ENCODE measurements around the gene POU6F2. TPM values are rescaled to one million over a fixed set of nuclear protein-coding genes. Genes with fewer than 3 reads are reported as not detected.

The POU6F2 gene
- total and polyA plus RNA-seq, 5 donors from 2014 or later, result not detected

DNA sequence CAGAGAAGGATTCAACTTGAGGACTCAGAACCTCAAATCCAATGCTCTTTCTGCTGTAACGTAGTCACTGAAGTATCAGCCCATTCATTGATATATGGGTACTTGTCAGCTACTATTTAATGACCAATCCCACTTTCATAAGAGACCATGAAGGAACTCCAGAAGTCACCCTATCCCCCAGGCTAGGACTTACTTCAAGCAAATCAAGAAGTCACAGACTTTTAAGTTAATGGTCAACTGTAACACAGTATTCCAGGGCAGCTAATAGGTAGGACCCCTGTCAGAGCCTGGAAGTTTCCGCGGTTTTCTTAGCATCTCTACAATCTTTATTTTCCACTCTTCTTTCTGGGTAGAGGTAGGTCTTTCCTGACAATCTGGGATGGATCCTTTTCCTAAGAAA, 269.9 kb downstream of the POU6F2 start:
- H3K4me3 Mint-ChIP-seq, result no peak overlapping the region
- ATAC-seq (ENCODE audit: low read depth in 2 of 2), result no peak
- H3K27me3 Mint-ChIP-seq, result no peaks in the 10 kb centered on the region
- no peaks in the 10 kb centered on the region for H3K36me3 ChIP-seq (ENCODE audit: control insufficient read depth, insufficient read depth, low read length)
- DNase-seq, result no peak
- H3K4me1 ChIP-seq (ENCODE audit: control insufficient read depth, insufficient read depth, low read length, poor library complexity, severe bottlenecking), result no peaks in the 10 kb centered on the region
- no peak overlapping the region for H3K4me3 ChIP-seq (ENCODE audit: low read depth, low read length)
- peaks cover 0 to 1% (median 0%) of the 10 kb centered on the region in 7 donors for H3K9me3 Mint-ChIP-seq
- H3K27me3 ChIP-seq (ENCODE audit: control insufficient read depth, insufficient read depth, low read length), result no peaks in the 10 kb centered on the region
- no peak overlapping the region for H3K27ac ChIP-seq (ENCODE audit: insufficient read depth, low read length, poor library complexity, severe bottlenecking)
- no peaks in the 10 kb centered on the region for H3K36me3 Mint-ChIP-seq
- H3K9me3 ChIP-seq (ENCODE audit: control insufficient read depth in 2 of 2, low read length in 2 of 2), result no peaks in the 10 kb centered on the region
- no peak overlapping the region for H3K27ac Mint-ChIP-seq
- H3K4me1 Mint-ChIP-seq, result no peaks in the 10 kb centered on the region

GRCh38 chr7:39248041-39248691, 270.5 kb downstream of the POU6F2 start:
- Histone ChIP-seq H3K36me3 (ENCODE audit: control insufficient read depth, insufficient read depth, low read length) (no peaks in the 10 kb centered on the region), H3K27ac (ENCODE audit: insufficient read depth, low read length, poor library complexity, severe bottlenecking) (no peak overlapping the region), H3K27me3 (ENCODE audit: control insufficient read depth, insufficient read depth, low read length) (no peaks in the 10 kb centered on the region), H3K9me3 (ENCODE audit: control insufficient read depth in 2 of 2, low read length in 2 of 2) (no peaks in the 10 kb centered on the region), H3K4me3 (ENCODE audit: low read depth, low read length) (no peak overlapping the region), H3K4me1 (ENCODE audit: control insufficient read depth, insufficient read depth, low read length, poor library complexity, severe bottlenecking) (no peaks in the 10 kb centered on the region)
- H3K27me3 Mint-ChIP-seq, result no peaks in the 10 kb centered on the region
- H3K36me3 Mint-ChIP-seq, result no peaks in the 10 kb centered on the region
- no peak overlapping the region for H3K27ac Mint-ChIP-seq
- no peak for DNase-seq
- no peak overlapping the region for H3K4me3 Mint-ChIP-seq
- peaks cover 0 to 1% (median 0%) of the 10 kb centered on the region in 7 donors for H3K9me3 Mint-ChIP-seq
- no peaks in the 10 kb centered on the region for H3K4me1 Mint-ChIP-seq
- no peak for ATAC-seq (ENCODE audit: low read depth in 2 of 2)

GRCh38 chr7:39248692-39249090, 271.0 kb downstream of the POU6F2 start:
- no peak for DNase-seq
- no peaks in the 10 kb centered on the region for H3K4me1 ChIP-seq (ENCODE audit: control insufficient read depth, insufficient read depth, low read length, poor library complexity, severe bottlenecking)
- H3K27me3 ChIP-seq (ENCODE audit: control insufficient read depth, insufficient read depth, low read length), result no peaks in the 10 kb centered on the region
- no peak overlapping the region for H3K4me3 ChIP-seq (ENCODE audit: low read depth, low read length)
- ATAC-seq (ENCODE audit: low read depth in 2 of 2), result no peak
- H3K9me3 Mint-ChIP-seq, result peaks cover 0 to 1% (median 0%) of the 10 kb centered on the region in 7 donors
- no peaks in the 10 kb centered on the region for H3K4me1 Mint-ChIP-seq
- H3K9me3 ChIP-seq (ENCODE audit: control insufficient read depth in 2 of 2, low read length in 2 of 2), result no peaks in the 10 kb centered on the region
- no peaks in the 10 kb centered on the region for H3K36me3 Mint-ChIP-seq
- H3K4me3 Mint-ChIP-seq, result no peak overlapping the region
- H3K27me3 Mint-ChIP-seq, result no peaks in the 10 kb centered on the region
- H3K27ac ChIP-seq (ENCODE audit: insufficient read depth, low read length, poor library complexity, severe bottlenecking), result no peak overlapping the region
- no peaks in the 10 kb centered on the region for H3K36me3 ChIP-seq (ENCODE audit: control insufficient read depth, insufficient read depth, low read length)
- H3K27ac Mint-ChIP-seq, result no peak overlapping the region

- DNase-seq, result no peak
- Histone ChIP-seq H3K4me1 (ENCODE audit: control insufficient read depth, insufficient read depth, low read length, poor library complexity, severe bottlenecking) (no peaks in the 10 kb centered on the region), H3K27ac (ENCODE audit: insufficient read depth, low read length, poor library complexity, severe bottlenecking) (no peak overlapping the region), H3K9me3 (ENCODE audit: control insufficient read depth in 2 of 2, low read length in 2 of 2) (no peaks in the 10 kb centered on the region), H3K4me3 (ENCODE audit: low read depth, low read length) (no peak overlapping the region), H3K36me3 (ENCODE audit: control insufficient read depth, insufficient read depth, low read length) (no peaks in the 10 kb centered on the region), H3K27me3 (ENCODE audit: control insufficient read depth, insufficient read depth, low read length) (no peaks in the 10 kb centered on the region)
- H3K27ac Mint-ChIP-seq, result no peak overlapping the region
- no peaks in the 10 kb centered on the region for H3K36me3 Mint-ChIP-seq
- H3K9me3 Mint-ChIP-seq, result peaks cover 0 to 1% (median 0%) of the 10 kb centered on the region in 7 donors
- H3K27me3 Mint-ChIP-seq, result no peaks in the 10 kb centered on the region
- H3K4me1 Mint-ChIP-seq, result no peaks in the 10 kb centered on the region
- H3K4me3 Mint-ChIP-seq, result no peak overlapping the region
- no peak for ATAC-seq (ENCODE audit: low read depth in 2 of 2)
Observed at GRCh38 chr7:39249635-39250152, 272.0 kb downstream of the POU6F2 start.

GRCh38 chr7:39252916-39253315, 275.2 kb downstream of the POU6F2 start:
- Mint-ChIP-seq H3K9me3 (no peaks in the 10 kb centered on the region), H3K27ac (no peak overlapping the region), H3K36me3 (no peaks in the 10 kb centered on the region), H3K4me3 (no peak overlapping the region), H3K27me3 (no peaks in the 10 kb centered on the region), H3K4me1 (no peaks in the 10 kb centered on the region)
- Histone ChIP-seq H3K4me1 (ENCODE audit: control insufficient read depth, insufficient read depth, low read length, poor library complexity, severe bottlenecking) (no peaks in the 10 kb centered on the region), H3K27me3 (ENCODE audit: control insufficient read depth, insufficient read depth, low read length) (no peaks in the 10 kb centered on the region), H3K4me3 (ENCODE audit: low read depth, low read length) (no peak overlapping the region), H3K27ac (ENCODE audit: insufficient read depth, low read length, poor library complexity, severe bottlenecking) (no peak overlapping the region), H3K9me3 (ENCODE audit: control insufficient read depth in 2 of 2, low read length in 2 of 2) (no peaks in the 10 kb centered on the region), H3K36me3 (ENCODE audit: control insufficient read depth, insufficient read depth, low read length) (no peaks in the 10 kb centered on the region)
- ATAC-seq (ENCODE audit: low read depth in 2 of 2) (no peak), DNase-seq (no peak)

DNA sequence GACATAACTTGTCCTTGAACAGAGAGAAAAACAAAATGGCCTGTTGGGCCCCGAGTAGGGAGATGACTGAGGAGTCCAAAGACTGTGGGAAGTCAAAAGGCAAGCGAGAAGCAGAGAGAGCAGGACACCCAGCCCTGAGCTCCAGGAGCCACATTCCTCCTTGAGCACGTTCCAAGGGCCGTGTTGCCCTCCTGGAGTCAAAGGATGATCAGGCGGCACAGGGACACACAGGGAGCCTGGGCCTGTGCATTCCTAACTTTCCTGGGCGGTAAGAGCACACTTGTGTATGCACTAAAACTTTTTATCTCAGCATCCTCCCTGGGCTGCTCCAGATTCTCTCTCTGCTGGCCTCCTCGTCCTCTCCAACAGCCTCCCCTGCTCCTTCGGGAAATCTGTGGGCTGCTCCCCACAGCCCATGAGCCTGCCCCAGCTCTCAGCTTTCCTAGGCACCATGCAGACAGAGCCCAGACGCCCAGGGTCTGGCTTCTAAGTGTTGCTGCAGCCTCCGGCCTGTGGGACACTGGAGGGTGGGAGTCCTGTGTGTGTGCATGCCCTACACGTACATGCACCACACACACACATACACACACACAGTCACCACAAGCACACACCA, 281.8 kb downstream of the POU6F2 start:
- H3K27ac Mint-ChIP-seq, result no peak overlapping the region
- DNase-seq (no peak), ATAC-seq (ENCODE audit: low read depth in 2 of 2) (no peak)

GRCh38 chr7:39260279-39260844, 282.7 kb downstream of the POU6F2 start:
- no peak overlapping the region for H3K4me3 Mint-ChIP-seq
- Histone ChIP-seq H3K27ac (ENCODE audit: insufficient read depth, low read length, poor library complexity, severe bottlenecking) (no peak overlapping the region), H3K36me3 (ENCODE audit: control insufficient read depth, insufficient read depth, low read length) (no peaks in the 10 kb centered on the region), H3K4me3 (ENCODE audit: low read depth, low read length) (no peak overlapping the region), H3K4me1 (ENCODE audit: control insufficient read depth, insufficient read depth, low read length, poor library complexity, severe bottlenecking) (no peaks in the 10 kb centered on the region), H3K9me3 (ENCODE audit: control insufficient read depth in 2 of 2, low read length in 2 of 2) (no peaks in the 10 kb centered on the region), H3K27me3 (ENCODE audit: control insufficient read depth, insufficient read depth, low read length) (no peaks in the 10 kb centered on the region)
- peaks cover 0 to 2% (median 0%) of the 10 kb centered on the region in 7 donors for H3K9me3 Mint-ChIP-seq
- H3K36me3 Mint-ChIP-seq, result no peaks in the 10 kb centered on the region
- no peak for DNase-seq
- no peaks in the 10 kb centered on the region for H3K4me1 Mint-ChIP-seq
- H3K27ac Mint-ChIP-seq, result no peak overlapping the region
- no peaks in the 10 kb centered on the region for H3K27me3 Mint-ChIP-seq
- ATAC-seq (ENCODE audit: low read depth in 2 of 2), result no peak

More for the DNA sequence above, 281.8 kb downstream of the POU6F2 start:
- no peaks in the 10 kb centered on the region for H3K27me3 ChIP-seq (ENCODE audit: control insufficient read depth, insufficient read depth, low read length)
- Mint-ChIP-seq H3K9me3 (peaks cover 0 to 2% (median 0%) of the 10 kb centered on the region in 7 donors), H3K36me3 (no peaks in the 10 kb centered on the region), H3K27me3 (no peaks in the 10 kb centered on the region), H3K4me3 (no peak overlapping the region), H3K4me1 (no peaks in the 10 kb centered on the region)
- H3K4me3 ChIP-seq (ENCODE audit: low read depth, low read length), result no peak overlapping the region
- H3K27ac ChIP-seq (ENCODE audit: insufficient read depth, low read length, poor library complexity, severe bottlenecking), result no peak overlapping the region
- no peaks in the 10 kb centered on the region for H3K36me3 ChIP-seq (ENCODE audit: control insufficient read depth, insufficient read depth, low read length)
- no peaks in the 10 kb centered on the region for H3K9me3 ChIP-seq (ENCODE audit: control insufficient read depth in 2 of 2, low read length in 2 of 2)
- no peaks in the 10 kb centered on the region for H3K4me1 ChIP-seq (ENCODE audit: control insufficient read depth, insufficient read depth, low read length, poor library complexity, severe bottlenecking)

All from CD4-positive, CD25-positive, alpha-beta regulatory T cell (primary cell).